Testis (tissue), 2 donors: ENCODE measurements around the gene USP27X.

Experiments used
- POLR2A ChIP-seq: fragments of 450-650 bp; IDR thresholded peaks from one replicate; pipeline ENCODE4 v1.6.1; 2017; ENCODE audit warnings: antibody characterized with exemption, mild to moderate bottlenecking, moderate library complexity
- TF ChIP-seq, protein P1 (sequence below), 3 experiments: fragments of 450-650 bp in 2 of 3; fragments of 200-600 bp in 1 of 3; sonication (generic) in 1 of 3; IDR thresholded peaks; one replicate each; pipeline ENCODE4 v1.5.1; 2016 to 2019; ENCODE audit warnings: antibody characterized with exemption in 3 of 3, mild to moderate bottlenecking in 2 of 3, moderate library complexity in 1 of 3

DNA sequence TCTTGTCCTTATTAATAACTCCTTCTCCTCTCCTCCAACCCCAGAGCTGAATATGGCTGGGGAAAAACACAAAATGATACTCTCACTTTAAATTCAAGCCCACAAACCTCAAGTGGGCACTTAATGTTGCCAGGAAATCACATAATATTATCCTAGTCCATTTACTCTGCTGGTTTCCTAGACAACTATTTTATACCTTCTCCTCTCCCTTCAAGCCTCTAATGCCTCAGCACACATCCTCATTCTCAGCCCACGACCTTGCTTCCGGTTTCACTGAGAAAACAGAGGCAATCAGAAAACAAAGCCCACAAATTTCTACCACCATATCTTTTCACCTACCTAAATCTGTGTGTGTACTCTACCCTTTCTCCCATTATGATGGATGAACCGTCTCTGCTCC is 31.1 kb downstream of the USP27X start:
- TF ChIP-seq, protein P1, sequence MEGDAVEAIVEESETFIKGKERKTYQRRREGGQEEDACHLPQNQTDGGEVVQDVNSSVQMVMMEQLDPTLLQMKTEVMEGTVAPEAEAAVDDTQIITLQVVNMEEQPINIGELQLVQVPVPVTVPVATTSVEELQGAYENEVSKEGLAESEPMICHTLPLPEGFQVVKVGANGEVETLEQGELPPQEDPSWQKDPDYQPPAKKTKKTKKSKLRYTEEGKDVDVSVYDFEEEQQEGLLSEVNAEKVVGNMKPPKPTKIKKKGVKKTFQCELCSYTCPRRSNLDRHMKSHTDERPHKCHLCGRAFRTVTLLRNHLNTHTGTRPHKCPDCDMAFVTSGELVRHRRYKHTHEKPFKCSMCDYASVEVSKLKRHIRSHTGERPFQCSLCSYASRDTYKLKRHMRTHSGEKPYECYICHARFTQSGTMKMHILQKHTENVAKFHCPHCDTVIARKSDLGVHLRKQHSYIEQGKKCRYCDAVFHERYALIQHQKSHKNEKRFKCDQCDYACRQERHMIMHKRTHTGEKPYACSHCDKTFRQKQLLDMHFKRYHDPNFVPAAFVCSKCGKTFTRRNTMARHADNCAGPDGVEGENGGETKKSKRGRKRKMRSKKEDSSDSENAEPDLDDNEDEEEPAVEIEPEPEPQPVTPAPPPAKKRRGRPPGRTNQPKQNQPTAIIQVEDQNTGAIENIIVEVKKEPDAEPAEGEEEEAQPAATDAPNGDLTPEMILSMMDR (IDR thresholded peaks at IDR 0.05): no peak
- no peak for TF ChIP-seq POLR2A
